ENCODE measurements around the gene INHA. TPM values are rescaled to one million over a fixed set of nuclear protein-coding genes. Genes with fewer than 3 reads are reported as not detected.

Gene INHA
- total RNA-seq, 1 experiment from 2014 or later, result 0.31 TPM

- no peaks in the 10 kb centered on the region for H4K20me1 ChIP-seq (ENCODE audit: control insufficient read depth, insufficient read depth, insufficient read length)
- no peak overlapping the region for H2BK15ac ChIP-seq (ENCODE audit: low read depth, low read length)
- peaks cover 11% of the 10 kb centered on the region for H3K23me2 ChIP-seq (ENCODE audit: insufficient read length, low read depth, low read length, poor library complexity, severe bottlenecking)
- H4K5ac ChIP-seq (ENCODE audit: insufficient read length, low read depth, low read length), result no peak overlapping the region
- no peak overlapping the region for H2BK120ac ChIP-seq (ENCODE audit: low read depth, low read length, poor library complexity, severe bottlenecking)
- no peak overlapping the region for H3K56ac ChIP-seq (ENCODE audit: insufficient read length, low read depth, low read length)
- H3K79me1 ChIP-seq (ENCODE audit: insufficient read depth, low read depth, low read length, poor library complexity, severe bottlenecking), result no peaks in the 10 kb centered on the region
- no peak overlapping the region for H3K4ac ChIP-seq (ENCODE audit: low read depth, low read length)
- no peak overlapping the region for H3T11ph ChIP-seq (ENCODE audit: low read length)
- H3K14ac ChIP-seq (ENCODE audit: insufficient read depth, low read length), result no peak overlapping the region
- no peaks in the 10 kb centered on the region for H3K9me3 ChIP-seq (ENCODE audit: control insufficient read depth, low read depth, low read length)
- H2BK20ac ChIP-seq (ENCODE audit: low read depth, low read length, poor library complexity, severe bottlenecking), result no peak overlapping the region
- H3K27ac ChIP-seq (ENCODE audit: insufficient read length, low read depth, low read length), result no peak overlapping the region
- H3K4me1 ChIP-seq (ENCODE audit: insufficient read depth, low read length), result peaks cover 3% of the 10 kb centered on the region; the same call in 1 of the 2 replicates
- no peak for TF ChIP-seq CTCF (conservative IDR thresholded peaks at IDR 0.05)
- no peak overlapping the region for H3K4me2 ChIP-seq (ENCODE audit: insufficient read depth, insufficient read length, low read length)
- no peak overlapping the region for H4K8ac ChIP-seq (replicated peaks; ENCODE audit: insufficient read length, low read depth, low read length)
- no peak overlapping the region for H2AFZ ChIP-seq (ENCODE audit: low read length)
- Mint-ChIP-seq H3K9me3 (no peaks in the 10 kb centered on the region), H3K4me3 (peak overlapping the region in 1 of 2 experiments; percentile 74; a peak in 1 of 5 replicates), H3K36me3 (ENCODE audit: insufficient read depth in 1 of 3, low read depth in 3 of 3) (peaks cover 13 to 38% (median 30%) of the 10 kb centered on the region in 3 experiments), H3K4me1 (peaks cover 10 to 18% of the 10 kb centered on the region in 2 experiments), H3K27me3 (ENCODE audit: low read depth) (peaks cover 30% of the 10 kb centered on the region), H3K27ac (no peak overlapping the region)
- H3K18ac ChIP-seq (ENCODE audit: insufficient read length, low read depth, low read length), result no peak overlapping the region
- no peak overlapping the region for H3K23ac ChIP-seq (ENCODE audit: insufficient read length, low read depth, low read length)
- peaks cover 4% of the 10 kb centered on the region; the same call in 1 of the 2 replicates for H3K27me3 ChIP-seq (ENCODE audit: insufficient read depth, low read length)
- no peaks in the 10 kb centered on the region for H3K79me2 ChIP-seq (ENCODE audit: insufficient read depth, low read length)
- no peak overlapping the region for H4K91ac ChIP-seq (ENCODE audit: insufficient read length, low read depth, low read length)
- no peak for DNase-seq
- H2AK5ac ChIP-seq (ENCODE audit: insufficient read length, low read length), result no peak overlapping the region
- H2BK12ac ChIP-seq (ENCODE audit: insufficient read length, low read depth, low read length), result no peak overlapping the region
- no peak overlapping the region for H3K9ac ChIP-seq (ENCODE audit: extremely low read depth, insufficient read length, low read length)
- WGBS (ENCODE audit: extremely low coverage, insufficient read length, low lambda C conversion rate), result no CpG with 5 or more reads among the region's 15 CpGs
- H2BK5ac ChIP-seq (ENCODE audit: insufficient read length, low read length), result no peak overlapping the region
Observed at GRCh38 chr2:219554350-219554749, 17.8 kb upstream of the INHA start.
